ENCODE measurements around the gene DUSP19.
"Not testable (repeated sequence)": the region's sequence is repeated elsewhere in the genome, so short reads cannot be mapped to it uniquely, and the experiment has no call there.

DUSP19 gene, protein sequence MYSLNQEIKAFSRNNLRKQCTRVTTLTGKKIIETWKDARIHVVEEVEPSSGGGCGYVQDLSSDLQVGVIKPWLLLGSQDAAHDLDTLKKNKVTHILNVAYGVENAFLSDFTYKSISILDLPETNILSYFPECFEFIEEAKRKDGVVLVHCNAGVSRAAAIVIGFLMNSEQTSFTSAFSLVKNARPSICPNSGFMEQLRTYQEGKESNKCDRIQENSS

DNA sequence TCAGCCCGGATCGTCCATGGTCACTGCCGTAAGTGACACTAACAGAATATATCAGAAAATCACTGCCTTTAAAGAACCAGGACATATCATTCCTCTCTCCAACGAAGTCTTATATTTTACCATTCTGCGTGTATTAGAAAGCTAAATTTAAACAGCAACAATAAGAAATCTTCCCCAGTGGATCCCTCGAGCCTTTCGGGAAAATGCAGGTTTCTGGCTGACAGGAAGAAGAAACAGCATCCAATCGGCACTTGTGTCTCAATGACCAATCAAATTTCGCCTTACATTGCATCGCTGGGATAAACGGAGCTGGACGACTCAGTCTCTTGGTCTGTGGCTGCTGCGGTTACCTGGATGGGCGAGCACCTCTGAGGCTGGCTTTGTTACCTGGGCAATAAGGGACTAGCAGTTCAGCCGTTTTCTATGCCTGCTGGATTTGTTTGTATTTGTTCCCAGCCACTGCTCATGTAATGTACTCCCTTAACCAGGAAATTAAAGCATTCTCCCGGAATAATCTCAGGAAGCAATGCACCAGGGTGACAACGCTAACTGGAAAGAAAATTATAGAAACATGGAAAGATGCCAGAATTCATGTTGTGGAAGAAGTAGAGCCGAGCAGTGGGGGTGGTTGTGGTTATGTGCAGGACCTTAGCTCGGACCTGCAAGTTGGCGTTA, at the start of gene DUSP19:
DUSP19 (plus strand) TSS at position 284 of the 675 bp plus-strand sequence; CDS start at position 471, 187 bp downstream.
- peak; percentile 90 for DNase-seq

DNA sequence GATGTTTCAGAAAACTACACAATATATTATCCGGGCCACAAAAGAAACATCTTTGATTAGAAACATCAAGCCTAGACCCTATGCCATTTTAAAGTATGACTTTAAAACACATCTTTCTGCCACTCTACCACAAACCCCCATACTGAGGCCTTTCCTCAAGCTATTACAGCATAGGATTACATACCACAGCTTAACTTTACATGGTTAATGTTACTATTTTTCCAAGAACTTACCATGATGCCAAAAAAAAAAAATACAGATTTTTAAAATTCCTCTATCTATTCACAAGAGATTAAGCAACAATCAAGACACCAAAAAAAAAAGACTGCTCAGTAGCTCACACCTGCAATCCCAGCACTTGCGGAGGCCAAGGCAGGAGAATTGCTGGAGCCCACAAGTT, 49.3 kb upstream of the DUSP19 start:
- DNase-seq: no peak

DNA sequence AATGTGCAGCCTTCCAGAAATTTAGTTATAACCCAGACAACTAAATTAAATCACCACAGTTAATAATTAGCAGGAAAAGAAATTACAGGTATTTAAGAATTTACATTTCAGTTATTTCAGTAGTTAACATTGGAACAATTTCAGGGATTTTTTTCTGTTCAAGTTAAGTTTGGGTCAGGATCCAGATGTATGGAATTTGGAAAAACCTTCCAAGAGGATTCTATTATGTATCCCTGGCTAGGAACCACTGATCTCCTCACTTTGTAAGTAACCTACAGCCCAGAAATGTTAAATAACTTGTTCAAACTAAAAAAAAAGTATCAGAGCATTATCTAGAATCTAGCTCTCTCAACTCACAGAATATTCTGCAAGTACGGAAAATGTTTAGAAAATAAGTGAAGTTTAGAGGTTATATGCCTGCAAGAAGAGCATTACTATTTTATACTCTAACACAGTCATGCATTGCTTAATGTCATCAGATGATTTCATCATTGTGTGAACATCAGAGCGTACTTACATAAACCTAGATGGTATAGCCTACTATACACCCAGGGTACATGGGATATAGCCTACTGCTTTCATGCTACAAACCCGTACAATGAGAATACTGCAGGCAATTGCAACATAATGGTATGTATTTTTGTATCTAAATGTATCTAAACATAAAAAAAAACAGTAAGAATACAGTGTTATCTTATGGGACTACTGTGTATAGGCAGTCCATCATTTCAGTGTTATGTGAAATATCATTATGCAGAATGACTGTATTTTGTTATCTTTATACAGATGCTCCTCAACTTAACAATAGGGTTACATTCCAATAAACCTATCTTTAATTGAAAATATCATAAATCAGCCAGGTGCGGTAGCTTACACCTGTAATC, 46.4 kb upstream of the DUSP19 start:
- DNase-seq: no peak

DNA sequence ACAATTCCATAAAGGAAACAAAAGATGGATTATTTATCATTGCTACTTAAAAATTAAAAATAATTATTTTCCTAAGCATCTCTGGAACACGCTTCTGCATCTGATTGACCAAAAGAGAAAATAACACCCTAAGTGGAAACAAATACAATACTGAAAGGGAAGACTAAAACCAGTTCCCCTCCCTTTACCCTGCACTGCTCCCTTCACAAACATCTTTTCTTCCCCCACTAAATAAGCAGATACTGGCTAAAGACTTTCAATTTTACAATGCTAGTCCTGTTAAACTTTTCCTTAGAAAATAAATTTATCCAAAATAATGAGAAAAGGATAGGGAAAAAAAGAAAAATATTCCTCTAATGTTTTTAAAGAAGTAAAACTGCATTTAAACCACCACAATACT, 44.6 kb upstream of the DUSP19 start:
- no peak for DNase-seq

DNA sequence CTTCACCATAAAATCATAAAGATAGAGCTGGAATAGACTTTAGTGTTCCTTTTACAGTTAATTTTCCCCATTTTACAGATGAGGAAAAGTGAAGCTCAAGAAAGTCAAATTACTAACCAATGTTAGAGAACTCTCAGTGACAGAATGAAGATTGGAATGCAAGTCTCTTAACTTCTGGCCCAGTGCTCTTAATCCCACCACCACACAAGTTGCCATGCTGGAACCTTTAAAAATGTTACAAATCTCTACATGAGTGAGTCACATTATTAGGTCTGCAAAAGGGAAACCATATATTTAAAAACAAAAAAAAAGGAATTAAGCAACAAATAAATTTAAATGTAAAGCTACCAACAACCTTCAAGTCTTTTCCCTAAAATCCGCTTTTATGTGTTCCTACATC, 43.7 kb upstream of the DUSP19 start:
- no peak for DNase-seq

DNA sequence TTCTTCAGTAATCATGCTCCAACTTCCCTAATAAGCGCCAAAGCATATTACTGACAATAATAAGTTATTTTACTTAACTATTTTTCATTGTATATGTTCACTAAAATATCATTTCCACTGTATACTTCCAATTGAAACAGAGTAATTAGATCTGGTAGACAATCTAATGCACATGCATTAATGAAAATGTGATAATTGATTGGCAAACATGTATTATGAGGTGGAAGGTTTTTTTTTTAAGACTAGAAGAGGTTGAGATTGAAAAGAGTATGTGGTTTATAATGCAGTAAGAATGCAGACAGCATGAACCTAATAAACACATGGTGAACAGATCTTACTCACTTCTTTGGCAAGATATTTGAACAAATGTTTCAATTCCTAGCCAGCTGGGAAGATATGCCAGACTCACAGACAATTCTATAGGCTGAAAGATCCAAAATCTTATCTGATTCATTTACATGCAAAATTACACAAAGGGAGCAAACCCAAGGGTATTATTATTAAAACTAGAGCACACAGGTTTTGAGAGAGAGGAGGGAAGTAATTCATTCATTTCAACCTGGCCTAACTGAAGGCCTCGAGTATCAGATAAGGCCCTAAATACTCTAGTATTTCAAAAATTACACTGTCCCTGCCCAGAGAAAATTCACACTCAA, 43.1 kb upstream of the DUSP19 start:
- no peak for DNase-seq

DNA sequence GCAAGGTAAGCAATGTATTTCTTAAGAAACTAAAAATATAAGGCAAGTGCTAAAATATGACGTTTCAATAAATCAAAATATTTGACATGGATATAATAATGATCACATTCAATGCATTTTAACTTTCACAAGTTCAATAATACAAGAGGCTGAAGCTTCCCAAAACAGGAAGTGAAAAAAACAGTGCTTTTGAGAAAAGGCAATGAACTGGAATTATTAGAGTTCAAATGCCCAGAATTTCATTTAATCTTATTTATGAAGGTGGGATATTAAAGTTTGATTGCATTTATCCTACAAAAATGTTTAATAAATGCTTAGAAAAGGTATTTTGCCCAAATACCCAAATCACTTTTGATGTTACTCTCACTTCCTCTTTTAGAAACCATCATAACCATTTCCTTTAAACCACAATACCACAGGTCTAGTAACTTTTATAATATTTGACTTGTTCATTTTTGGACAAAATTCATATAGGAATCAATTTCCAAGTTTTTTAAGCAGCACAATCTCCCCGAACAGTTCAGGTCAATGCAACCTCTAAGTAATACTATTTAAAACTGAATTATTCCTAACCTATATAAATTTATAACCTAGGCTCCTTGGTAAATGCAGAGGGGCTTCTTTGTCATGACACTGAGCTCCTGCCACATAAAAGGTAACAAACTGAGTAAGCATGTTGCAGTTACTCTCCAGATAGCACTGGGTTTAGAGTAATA, 42.4 kb upstream of the DUSP19 start:
- DNase-seq: no peak

DNA sequence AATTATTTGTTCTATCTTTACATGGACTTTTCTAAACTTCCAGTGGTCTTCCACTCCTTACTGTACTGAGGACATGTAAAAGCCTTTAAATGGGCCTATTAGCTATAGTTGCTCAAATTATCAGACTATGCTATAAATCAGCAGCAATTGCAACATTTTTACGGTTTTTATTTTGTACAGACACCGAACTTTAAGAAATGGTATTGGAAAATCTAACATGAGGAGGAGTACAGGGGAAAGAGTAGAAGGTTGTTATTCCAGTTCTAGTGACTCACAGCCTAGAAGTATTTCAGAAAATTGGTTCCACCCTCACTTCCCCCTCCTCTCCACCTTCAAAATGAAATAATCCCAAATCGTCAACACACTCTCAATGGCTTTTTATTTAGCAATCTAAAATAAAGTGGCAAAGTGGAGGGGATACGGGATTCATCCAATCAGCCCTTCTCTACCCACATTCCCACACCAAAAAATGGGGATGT, 41.4 kb upstream of the DUSP19 start:
- no peak for DNase-seq

DNA sequence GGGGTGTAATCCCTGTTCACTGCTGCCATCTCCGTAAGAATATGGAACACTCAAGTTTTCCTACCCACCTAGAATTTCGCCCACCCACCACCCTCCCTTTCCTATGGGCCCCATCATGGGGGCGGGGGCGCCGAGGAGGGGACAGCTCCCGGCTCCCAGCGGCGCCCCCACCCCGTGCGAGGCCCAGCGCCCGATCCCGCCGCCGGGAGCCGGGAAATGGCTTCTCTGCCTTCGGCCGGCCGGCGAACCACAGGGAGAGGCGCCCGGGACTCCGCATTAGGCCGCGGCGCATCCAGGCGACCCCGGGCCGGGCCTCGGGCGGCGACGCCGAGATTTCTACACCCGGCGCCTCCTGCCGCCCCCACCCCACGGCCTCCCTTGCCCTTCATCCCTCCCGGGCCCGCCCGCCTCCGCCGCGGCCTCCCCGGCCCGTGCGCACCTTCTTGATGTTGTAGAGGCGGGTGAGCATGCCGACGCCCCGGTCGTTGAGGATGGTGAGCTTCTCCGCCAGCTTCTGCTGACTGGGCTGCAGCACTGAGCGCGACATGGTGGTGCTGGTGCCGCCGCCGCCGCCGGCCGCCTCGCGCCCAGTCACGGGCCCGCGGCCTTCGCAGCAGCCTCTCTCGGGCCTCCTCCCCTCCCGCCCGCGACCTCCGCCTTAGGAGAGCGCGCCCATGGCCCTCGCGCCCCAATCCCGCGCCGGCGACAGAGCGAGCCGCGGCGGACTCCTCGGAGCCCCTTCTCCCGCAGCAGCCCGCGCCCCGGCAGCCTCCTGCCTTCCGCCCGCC, 40.8 kb upstream of the DUSP19 start:
- peak; percentile 58 for DNase-seq

DNA sequence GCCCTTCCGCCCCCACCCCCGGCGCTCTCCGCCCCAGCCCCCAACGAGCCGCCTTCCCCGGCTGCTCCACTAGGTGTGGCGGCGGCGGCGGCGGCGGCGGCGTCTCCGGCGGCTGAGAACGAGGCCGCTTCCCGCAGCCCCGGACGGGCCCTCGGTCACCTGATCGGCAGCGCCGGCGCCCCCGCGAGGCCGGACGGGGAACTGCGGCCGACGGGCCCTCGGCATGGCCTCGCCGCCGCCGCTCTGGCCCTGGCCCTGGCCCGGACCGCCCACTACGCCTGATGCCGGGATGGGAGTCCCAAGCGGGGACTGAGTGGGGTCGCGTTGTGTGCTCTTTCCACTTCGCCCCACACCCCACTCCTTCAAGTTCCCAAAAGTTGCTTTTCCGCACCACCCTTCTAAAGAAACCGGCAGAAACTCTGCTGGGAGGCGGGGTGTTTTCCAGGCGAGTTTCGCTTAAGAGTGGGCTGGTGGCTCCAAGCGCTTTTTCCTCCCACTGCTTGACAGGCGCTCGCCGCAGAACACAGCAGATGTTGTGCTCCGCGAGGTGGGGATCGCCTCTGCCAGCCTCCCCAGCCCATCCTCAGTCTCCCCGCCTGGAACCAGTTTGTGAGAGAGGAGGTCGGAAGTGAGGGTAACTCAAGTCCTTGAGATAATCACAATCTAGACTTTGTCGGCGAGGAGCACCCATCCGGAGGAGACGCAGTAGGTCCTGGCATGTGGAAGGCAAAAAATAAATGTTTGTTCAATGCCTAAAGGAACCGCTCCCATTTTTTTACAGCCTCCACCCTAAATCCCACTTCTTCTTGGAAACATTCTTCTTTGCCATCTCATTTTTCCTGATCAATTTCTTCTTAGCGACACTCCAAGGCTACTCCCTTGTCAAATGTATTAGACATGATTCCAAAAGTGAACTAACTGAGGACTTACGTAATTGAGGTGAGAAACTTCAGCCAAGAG, 39.9 kb upstream of the DUSP19 start, which contains the start of gene NCKAP1:
NCKAP1 (minus strand) TSS at position 117 of the 960 bp plus-strand sequence. CDS start 358 bp downstream, outside the sequence.
- peak; percentile 90 for DNase-seq

DNA sequence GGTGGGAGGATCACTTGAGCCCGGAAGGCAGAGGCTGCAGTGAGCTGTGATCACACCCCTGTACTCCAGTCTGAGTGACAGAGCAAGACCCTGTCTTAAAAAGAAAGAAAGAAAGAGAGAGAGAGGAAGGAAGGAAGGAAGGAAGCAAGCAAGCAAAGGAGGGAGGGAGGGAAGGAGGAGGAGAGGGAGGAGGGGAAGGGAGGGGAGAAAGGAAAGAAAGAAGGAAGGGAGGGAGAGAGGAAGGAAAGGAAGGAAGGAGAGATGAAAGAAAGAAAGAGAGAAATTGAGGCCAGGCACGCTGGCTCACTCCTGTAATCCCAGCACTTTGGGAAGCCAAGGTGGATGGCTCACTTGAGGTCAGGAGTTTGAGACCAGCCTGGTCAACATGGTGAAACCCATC, 37.9 kb upstream of the DUSP19 start:
- no peak for DNase-seq

DNA sequence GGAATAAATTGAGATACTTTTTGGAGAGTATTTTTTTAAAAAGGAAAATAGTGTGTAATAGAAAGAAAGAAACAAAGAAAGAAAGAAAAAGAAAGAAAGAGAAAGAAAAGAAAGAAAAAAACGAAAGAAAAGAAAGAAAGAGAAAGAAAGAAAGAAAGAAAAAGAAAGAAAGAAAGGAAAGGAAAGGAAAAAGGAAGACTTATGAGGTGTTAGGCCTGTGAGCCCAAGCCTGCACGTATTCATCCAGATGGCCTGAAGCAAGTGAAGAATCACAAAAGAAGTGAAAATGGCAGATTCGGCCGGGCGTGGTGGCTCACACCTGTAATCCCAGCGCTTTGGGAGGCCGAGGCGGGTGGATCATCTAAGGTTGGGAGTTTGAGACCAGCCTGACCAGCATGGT, 35.0 kb upstream of the DUSP19 start:
- not testable (repeated sequence) for DNase-seq

DNA sequence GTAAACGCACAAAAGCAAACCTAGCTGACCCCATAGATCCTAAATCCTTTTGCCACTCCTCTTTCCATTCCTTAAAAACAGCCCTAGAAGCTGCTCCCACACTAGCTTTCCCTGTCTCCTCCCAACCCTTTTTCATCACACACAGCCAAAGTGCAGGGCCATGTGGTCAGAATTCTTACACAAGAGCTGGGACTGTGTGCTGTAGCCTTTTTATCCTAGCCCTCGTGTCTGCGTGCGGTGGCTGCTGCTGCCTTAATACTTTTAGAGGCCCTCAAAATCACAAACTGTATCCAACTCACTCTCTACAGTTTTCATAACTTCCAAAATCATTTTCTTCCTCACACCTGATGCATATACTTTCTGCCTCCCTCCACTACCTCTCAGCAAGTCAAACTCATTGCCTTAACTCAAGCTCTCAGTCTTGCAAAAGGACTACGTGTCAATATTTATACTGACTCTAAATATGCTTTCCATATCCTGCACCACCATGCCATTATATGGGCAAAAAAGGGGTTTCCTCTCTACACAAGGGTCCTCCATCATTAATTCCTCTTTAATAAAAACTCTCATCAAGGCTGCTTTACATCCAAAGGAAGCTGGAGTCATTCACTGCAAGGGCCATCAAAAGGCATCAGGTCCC, 30.9 kb upstream of the DUSP19 start:
- DNase-seq: not testable (repeated sequence)

DNA sequence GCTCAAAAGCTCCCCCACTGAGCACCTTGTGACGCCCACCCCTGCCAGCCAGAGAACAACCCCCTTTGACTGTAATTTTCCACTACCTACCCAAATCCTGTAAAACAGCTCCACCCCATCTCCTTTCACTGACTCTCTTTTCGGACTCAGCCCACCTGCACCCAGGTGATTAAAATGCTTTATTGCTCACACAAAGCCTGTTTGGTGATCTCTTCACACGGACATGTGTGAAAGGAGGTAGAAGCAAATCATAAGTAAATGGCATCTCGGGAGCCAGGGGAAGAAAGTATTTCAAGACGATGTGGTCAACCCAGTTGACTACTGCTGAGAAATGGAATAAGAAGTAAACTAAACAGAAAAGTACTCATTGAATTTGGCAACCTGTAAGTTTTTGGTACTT, 29.1 kb upstream of the DUSP19 start:
- no peak for DNase-seq

DNA sequence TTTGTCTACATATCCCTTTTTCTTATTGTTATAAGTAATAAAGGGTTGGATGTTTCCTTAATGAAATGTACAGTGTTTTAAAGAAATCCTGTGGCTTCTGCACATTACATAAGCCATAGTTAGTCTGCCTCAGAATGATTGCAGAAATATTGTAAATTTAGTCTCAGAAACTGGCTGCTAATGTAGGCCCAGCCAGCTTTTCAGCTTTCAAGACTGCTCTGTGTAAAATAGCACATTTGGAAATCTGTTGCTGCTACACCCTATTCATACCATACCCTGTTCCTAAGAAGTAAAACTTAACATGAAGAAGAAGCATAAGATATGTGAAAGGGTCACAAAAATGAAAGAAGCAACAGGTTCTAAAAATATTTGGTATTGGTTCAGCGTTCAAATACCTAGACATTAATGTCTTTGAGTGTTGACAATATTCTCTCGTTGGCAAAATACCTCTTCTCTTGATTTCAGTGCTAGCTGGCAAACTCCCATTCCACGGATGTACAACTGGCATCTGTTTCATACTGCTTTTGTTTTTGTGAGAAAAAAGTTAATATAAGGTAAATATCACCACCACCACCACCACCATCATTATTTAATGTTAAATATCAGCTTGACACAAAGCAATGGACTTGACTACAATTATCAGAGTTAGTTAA, 21.1 kb upstream of the DUSP19 start:
- no peak for DNase-seq

DNA sequence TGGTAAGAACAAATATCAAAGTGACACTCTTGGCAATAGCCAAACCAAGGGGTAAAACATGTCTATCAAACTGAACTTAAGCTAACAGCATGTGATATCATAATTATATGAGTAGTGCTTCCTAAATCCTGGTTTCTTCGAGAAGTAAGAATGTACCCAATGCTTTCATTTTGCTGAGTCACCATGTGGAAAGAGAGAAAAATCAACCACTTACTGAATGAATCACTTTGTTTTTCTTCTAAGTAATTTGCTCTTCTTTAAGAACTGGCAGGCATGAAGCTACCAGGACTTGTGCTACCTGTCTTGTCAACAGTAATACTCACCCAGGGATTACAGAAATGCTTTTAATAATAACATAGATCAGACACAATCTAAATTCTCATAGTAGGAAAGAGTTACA, 19.0 kb upstream of the DUSP19 start:
- no peak for DNase-seq

DNA sequence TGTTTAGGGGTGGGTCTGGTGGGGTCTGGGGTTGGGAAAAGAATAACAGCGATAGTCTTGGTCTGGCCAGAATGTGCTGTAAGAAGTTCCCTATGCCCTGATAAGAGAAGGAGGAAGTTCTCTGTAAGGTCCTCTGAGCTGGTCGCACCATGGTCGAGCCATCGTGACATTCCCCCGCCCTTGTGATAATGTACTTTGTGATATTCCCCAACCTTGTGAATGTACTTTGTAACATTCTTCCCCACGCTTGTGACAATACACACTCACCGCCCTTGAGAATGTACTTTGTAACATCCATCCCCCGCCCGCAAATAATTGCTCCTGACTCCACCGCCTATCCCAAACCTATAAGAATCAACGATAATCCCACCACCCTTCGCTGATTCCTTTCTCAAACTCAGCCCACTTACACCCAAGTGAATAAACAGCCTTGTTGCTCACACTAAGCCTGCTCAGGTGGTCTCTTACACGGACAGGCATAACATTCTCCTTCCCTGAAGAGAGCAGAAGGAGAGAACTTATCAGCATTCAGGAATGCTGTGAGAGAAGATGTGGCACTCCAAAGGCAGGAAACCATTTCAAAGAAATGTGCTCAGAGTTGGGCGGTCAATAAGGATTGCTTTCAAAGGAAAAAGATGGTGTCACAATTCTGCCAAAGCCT, 17.8 kb upstream of the DUSP19 start:
- DNase-seq: no peak

DNA sequence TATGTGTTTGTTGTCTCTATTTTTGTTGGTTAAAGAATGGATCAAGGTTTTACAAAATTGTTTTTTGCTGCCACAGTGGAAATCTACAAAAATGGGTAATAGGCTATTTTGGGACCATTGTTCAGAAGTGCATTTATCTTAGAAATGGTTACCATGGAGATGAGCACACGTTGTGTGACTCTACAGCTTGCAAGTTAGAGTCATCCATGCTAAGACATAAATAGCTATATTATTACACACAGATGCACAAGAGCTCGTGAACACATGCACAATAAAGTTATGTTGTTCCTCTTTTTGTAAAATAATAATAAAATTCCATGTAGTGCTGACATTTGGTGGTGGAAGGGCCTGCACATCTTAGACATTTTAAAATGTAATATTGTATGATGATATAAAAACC, 15.5 kb upstream of the DUSP19 start:
- DNase-seq: no peak

DNA sequence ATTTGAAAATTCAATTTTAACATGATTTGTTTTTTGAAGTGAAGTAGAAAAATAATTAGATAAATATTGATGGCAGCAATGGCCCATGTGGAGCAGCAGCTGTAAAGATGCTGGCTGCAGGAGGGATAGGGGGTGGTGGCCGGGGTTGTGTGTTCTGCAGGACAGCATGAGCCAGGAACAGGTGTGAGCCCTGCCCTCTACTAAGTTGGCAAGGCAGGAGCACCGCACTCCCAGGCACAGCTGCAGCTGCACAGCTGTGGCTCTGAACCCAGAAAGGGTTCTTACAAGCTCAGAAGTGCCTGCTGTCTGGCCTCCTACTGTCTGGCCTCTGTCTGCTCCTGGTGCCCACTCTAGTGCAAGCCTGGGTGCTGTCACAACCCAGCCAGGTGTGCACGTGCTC, 10.0 kb upstream of the DUSP19 start:
- no peak for DNase-seq
